Upper lobe of left lung (tissue), 6 donors: ENCODE results near the gene VSIG10L. TPM values are rescaled to one million over a fixed set of nuclear protein-coding genes. Genes with fewer than 3 reads are reported as not detected.

ENCODE experiments used
- ATAC-seq, 2 donors: fragments of 200-7000 bp; cut with Tn5 transposase; one replicate each; pipeline ENCODE4 v1.9.1; 2022; ENCODE audit warnings: mild to moderate bottlenecking in 2 of 2, moderate library complexity in 2 of 2; ENCODE audit not compliant: low FRiP score in 2 of 2
- DNase-seq, 2 donors: peaks; one replicate each; pipeline ENCODE4 v3.0.0-alpha.2; 2019 to 2020
- H3K27ac ChIP-seq, 4 donors: fragments of 200-600 bp; sonication (generic); one replicate each; pipeline ENCODE4 v1.5.1; 2016 to 2019
- H3K27me3 ChIP-seq, 4 donors: fragments of 200-600 bp; sonication (generic); one replicate each; pipeline ENCODE4 v1.5.1; 2017 to 2019
- H3K36me3 ChIP-seq, 4 donors: fragments of 200-600 bp; sonication (generic); one replicate each; pipeline ENCODE4 v1.5.1; 2016 to 2019
- H3K4me1 ChIP-seq, 4 donors: fragments of 200-600 bp; sonication (generic); one replicate each; pipeline ENCODE4 v1.5.1; 2018 to 2019
- H3K4me3 ChIP-seq, 4 donors: fragments of 200-600 bp; sonication (generic); one replicate each; pipeline ENCODE4 v1.5.1; 2017 to 2019; ENCODE audit warnings: mild to moderate bottlenecking in 2 of 4, moderate library complexity in 1 of 4
- H3K9me3 ChIP-seq, 4 donors: fragments of 200-600 bp; sonication (generic); one replicate each; pipeline ENCODE4 v1.5.1; 2018 to 2019
- EP300 ChIP-seq, 4 donors: sonication (generic); formaldehyde crosslinking; IDR thresholded peaks; one replicate each; pipeline ENCODE4 v1.5.1; 2017; ENCODE audit warnings: antibody characterized with exemption in 4 of 4, control low read depth in 2 of 4
- POLR2A ChIP-seq, 4 donors: fragments of 450-650 bp; IDR thresholded peaks; one replicate each; pipeline ENCODE4 v1.5.1; 2016 to 2017; ENCODE audit warnings: antibody characterized with exemption in 4 of 4, mild to moderate bottlenecking in 2 of 4
- POLR2AphosphoS5 ChIP-seq, 2 donors: sonication (generic); formaldehyde crosslinking; IDR thresholded peaks; one replicate each; pipeline ENCODE4 v1.5.1; 2017; ENCODE audit warnings: antibody characterized with exemption in 2 of 2
- WGBS, 2 donors: methylation state at CpG; one replicate each; pipeline ENCODE4 v1.1.5; 2017 to 2018; 5-methylcytosine and 5-hydroxymethylcytosine counted together
- total RNA-seq, 6 donors: library from RNA; depleted of rRNA in 4 of 6; stranded (reverse); fragments of >200 nt in 4 of 6; gene quantifications; one replicate each; pipeline versions ENCODE4 v1.1.0 to v1.2.1, GENCODE V29; 2016 to 2021
- TF ChIP-seq, protein P1 (sequence below), 6 experiments: fragments of 450-650 bp in 4 of 6; fragments of 200-600 bp in 2 of 6; sonication (generic) in 2 of 6; IDR thresholded peaks; one replicate each; pipeline ENCODE4 v1.5.1; 2016 to 2019; ENCODE audit warnings: antibody characterized with exemption in 6 of 6
- donor health status: DM: no; HTN: no; CAD: no; lungs with moderate emphysema.
- donor health status: DM: no; HTN: yes; CAD: no; lungs with severe emphysema.

VSIG10L gene
- total RNA-seq, 6 donors from 2014 or later = 0.76 to 13.6 (median 2.8) TPM

DNA sequence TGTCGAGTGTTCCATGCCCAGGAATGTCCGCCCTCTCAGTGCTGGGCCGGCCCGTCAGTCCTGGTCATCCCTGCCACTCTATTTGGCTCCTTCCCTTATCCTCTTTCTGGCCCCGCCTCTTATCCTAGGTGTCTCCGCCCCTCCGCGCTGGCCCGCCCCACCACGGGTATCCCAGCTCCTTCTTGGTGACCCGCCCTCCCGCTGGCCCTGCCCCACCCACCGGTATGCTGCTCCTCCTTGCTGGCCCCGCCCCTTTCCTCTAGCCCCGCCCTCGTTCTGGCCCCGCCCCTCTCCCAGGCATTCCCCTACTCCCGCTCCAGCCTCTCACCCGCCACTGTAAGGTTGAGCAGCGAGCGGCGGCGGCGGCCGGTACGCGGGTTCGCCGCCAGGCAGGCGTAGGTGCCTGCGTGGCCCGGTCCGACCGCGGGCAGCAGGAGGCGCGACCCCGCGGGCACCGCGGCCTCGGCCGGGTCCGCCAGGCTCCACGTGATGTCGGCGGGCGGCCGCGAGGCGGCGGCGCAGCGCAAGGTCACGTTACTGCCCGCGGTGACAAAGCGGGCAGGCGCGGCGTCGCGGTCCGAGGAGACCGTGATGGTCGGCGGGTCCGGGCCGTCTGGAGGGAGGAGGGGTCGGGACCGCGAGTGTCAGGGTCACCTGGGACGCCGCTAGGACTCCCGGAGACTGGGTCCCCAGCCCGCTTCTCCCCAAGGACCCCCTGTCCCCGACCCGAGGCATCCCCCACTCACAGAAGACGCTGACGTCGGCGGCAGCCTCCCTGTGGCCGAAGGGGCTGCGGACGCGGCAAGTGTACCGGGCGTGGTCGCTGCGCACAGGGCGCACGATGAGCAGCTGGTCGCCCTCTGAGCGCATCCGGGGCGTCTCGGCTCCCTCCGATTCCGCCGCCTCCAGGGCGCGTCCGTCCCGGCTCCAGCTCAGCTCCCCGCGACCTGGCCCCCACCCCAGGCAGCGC is 2.0 kb downstream of the VSIG10L start:
- no peaks in the 10 kb centered on the region for H3K27me3 ChIP-seq
- peak overlapping the region; percentile 56 to 77 (median 70) for H3K4me3 ChIP-seq
- peak overlapping the region; percentile 61 to 77 (median 70) for H3K27ac ChIP-seq
- WGBS, 2 donors = 0 to 1% methylated on average over 17 to 18 of the region's 107 CpGs
- H3K9me3 ChIP-seq = no peaks in the 10 kb centered on the region
- DNase-seq (peak; percentile 99 to 100), ATAC-seq (peak; percentile 97)
- TF ChIP-seq POLR2A (IDR thresholded peaks at IDR 0.05) = peak in 2 of 4 donors; percentile 60 to 65
- TF ChIP-seq EP300 (IDR thresholded peaks at IDR 0.05) = no peak
- TF ChIP-seq, protein P1, sequence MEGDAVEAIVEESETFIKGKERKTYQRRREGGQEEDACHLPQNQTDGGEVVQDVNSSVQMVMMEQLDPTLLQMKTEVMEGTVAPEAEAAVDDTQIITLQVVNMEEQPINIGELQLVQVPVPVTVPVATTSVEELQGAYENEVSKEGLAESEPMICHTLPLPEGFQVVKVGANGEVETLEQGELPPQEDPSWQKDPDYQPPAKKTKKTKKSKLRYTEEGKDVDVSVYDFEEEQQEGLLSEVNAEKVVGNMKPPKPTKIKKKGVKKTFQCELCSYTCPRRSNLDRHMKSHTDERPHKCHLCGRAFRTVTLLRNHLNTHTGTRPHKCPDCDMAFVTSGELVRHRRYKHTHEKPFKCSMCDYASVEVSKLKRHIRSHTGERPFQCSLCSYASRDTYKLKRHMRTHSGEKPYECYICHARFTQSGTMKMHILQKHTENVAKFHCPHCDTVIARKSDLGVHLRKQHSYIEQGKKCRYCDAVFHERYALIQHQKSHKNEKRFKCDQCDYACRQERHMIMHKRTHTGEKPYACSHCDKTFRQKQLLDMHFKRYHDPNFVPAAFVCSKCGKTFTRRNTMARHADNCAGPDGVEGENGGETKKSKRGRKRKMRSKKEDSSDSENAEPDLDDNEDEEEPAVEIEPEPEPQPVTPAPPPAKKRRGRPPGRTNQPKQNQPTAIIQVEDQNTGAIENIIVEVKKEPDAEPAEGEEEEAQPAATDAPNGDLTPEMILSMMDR (IDR thresholded peaks at IDR 0.05) = peak in 5 of 6 experiments; percentile 36 to 95 (median 87)
- peak in 1 of 2 donors; percentile 83 for TF ChIP-seq POLR2AphosphoS5 (IDR thresholded peaks at IDR 0.05)
- H3K4me1 ChIP-seq = peaks cover 9 to 25% (median 20%) of the 10 kb centered on the region in 4 donors
- peaks cover 3 to 8% (median 5%) of the 10 kb centered on the region in 4 donors for H3K36me3 ChIP-seq

DNA sequence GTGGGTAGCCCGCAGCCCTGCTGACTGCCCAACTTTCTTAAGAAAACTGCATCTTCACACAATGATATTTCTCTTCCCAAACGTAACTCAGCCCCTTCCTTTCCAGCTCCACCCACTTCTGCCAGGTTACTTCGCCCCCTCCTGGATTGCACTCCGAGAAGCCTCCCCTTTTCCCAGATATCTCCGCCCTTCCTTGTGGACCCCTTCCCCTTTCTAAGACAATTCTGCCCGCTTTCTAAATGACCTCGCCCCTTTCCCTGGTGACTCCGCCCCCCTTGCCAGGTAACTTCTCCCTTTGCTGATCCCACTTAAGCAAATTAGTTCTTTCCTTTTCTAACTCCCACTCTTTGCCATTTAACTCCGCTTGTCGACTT is 2.6 kb downstream of the VSIG10L start:
- DNase-seq (no peak), ATAC-seq (no peak)
- 1% methylated on average over 10 of the region's 10 CpGs for WGBS, 2 donors
- H3K27me3 ChIP-seq = no peaks in the 10 kb centered on the region
- H3K4me3 ChIP-seq = peak overlapping the region; percentile 56 to 77 (median 70)
- peaks cover 9 to 25% (median 20%) of the 10 kb centered on the region in 4 donors for H3K4me1 ChIP-seq
- H3K36me3 ChIP-seq = peaks cover 0 to 2% (median 0%) of the 10 kb centered on the region in 4 donors
- H3K27ac ChIP-seq = peak overlapping the region; percentile 61 to 76 (median 64)
- TF ChIP-seq, protein P1 (IDR thresholded peaks at IDR 0.05) = no peak
- TF ChIP-seq EP300 (IDR thresholded peaks at IDR 0.05) = no peak
- TF ChIP-seq POLR2A (IDR thresholded peaks at IDR 0.05) = no peak
- TF ChIP-seq POLR2AphosphoS5 (IDR thresholded peaks at IDR 0.05) = no peak
- H3K9me3 ChIP-seq = no peaks in the 10 kb centered on the region

DNA sequence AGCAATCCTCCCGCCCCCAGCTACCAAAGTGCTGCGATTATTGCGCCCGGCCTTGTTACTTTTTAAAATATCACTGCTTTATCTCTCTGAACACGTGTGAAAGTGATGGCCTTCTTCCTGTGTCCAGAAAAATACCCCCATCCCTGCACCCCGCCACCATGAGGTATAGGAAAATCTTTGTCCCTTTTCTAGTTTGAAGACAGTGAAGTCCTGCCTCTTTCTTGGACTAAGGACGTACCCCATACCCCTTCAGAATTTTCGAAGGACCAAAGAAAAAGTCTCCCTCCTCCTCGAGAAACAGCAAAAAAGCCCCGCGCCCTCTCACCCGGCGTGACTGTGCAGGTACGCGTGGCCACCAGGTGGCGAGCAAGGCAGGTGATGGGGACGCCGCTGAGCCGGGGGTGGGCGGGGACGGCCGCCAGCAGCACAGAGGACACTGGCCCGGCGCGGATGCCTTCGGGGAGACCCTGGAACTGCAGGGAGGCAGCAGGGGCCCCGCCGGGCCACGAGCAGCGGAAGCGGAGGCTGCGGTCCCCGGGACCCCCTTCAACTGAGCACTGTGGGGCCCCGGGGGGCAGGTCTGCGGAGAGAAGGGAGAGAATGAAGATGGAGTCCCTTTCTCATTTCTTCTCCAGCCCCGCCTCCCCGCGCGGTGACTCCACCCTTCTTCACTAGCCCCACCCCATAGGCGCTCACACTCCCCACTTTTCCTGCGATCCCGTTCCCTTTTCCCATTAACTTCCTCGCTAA is 3.2 kb downstream of the VSIG10L start:
- Histone ChIP-seq H3K27ac (peak overlapping the region; percentile 61 to 76 (median 64)), H3K27me3 (no peaks in the 10 kb centered on the region), H3K36me3 (no peaks in the 10 kb centered on the region), H3K9me3 (no peaks in the 10 kb centered on the region), H3K4me3 (peak overlapping the region; percentile 56 to 77 (median 70)), H3K4me1 (peaks cover 9 to 25% (median 20%) of the 10 kb centered on the region in 4 donors)
- WGBS, 2 donors = 3 to 4% methylated on average over 37 to 43 of the region's 43 CpGs
- ATAC-seq = peak; percentile 76 to 85
- TF ChIP-seq POLR2A (IDR thresholded peaks at IDR 0.05) = no peak
- TF ChIP-seq, protein P1 (IDR thresholded peaks at IDR 0.05) = peak; percentile 83 to 90 (median 87)
- no peak for TF ChIP-seq POLR2AphosphoS5 (IDR thresholded peaks at IDR 0.05)
- TF ChIP-seq EP300 (IDR thresholded peaks at IDR 0.05) = no peak
- peak; percentile 86 to 95 for DNase-seq

DNA sequence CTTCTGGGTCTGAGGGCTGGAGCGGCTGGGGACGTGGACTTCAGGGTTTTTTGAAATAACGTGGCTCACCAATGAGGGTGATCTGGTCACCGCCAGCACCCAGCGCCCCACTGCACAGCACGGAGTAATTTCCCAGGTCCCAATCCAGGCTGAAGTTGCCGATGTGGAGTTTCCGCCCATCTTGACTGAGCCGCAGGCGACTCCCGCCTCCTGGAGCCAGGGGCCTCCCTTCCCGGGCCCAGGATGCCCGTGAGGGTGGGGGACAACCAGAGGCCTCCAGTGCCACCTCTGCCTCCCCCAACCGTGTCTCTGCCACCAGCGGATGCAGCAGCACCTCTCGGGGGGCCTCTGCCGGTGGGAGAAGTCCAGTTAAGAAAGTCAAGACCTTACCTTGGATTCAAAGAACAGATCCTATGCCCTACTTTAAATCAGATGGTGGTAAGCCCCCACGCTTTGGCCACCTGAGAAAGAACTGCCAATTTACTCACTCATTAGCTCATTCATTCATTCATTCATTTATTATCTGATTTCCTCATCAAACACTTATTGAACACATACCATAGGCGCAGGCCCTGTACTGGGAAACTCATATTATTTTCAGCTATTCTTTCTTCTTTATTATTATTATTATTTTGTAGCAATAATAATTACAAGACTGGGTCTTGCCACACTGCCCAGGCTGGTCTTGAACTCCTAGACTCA is 3.9 kb downstream of the VSIG10L start:
- Histone ChIP-seq H3K4me3 (no peak overlapping the region), H3K9me3 (no peaks in the 10 kb centered on the region), H3K36me3 (no peaks in the 10 kb centered on the region), H3K27me3 (no peaks in the 10 kb centered on the region), H3K4me1 (peaks cover 9 to 25% (median 20%) of the 10 kb centered on the region in 4 donors), H3K27ac (no peak overlapping the region)
- peak in 1 of 2 donors; percentile 51 for DNase-seq
- TF ChIP-seq, protein P1 (IDR thresholded peaks at IDR 0.05) = no peak
- TF ChIP-seq EP300 (IDR thresholded peaks at IDR 0.05) (no peak), POLR2AphosphoS5 (IDR thresholded peaks at IDR 0.05) (no peak), POLR2A (IDR thresholded peaks at IDR 0.05) (no peak)
- 83% methylated on average over 15 to 19 of the region's 19 CpGs for WGBS, 2 donors
- ATAC-seq = no peak
